A673 (cell line): ENCODE measurements around the gene MINK1. TPM values are rescaled to one million over a fixed set of nuclear protein-coding genes. Genes with fewer than 3 reads are reported as not detected.

Experiments used
- BruUV-seq: library from RNA; stranded (reverse); fragments of 400-500 nt; replicated peaks from 2 replicates; lab custom pipeline; 2021; lab: Mats Ljungman, UMichigan
- CTCF ChIA-PET: fragments of 300-600 bp; sonication (Branson Sonifier 250); formaldehyde crosslinking; loops from one replicate; lab custom pipeline; 2022; ENCODE audit warnings: antibody characterized with exemption; lab: Charles Lee
- POLR2A ChIA-PET: fragments of 300-600 bp; sonication (Branson Sonifier 250); formaldehyde crosslinking; loops from one replicate; lab custom pipeline; 2022; ENCODE audit warnings: antibody characterized with exemption; ENCODE audit not compliant: low non-redundant PET; lab: Charles Lee
- DNase-seq: peaks from one replicate; pipeline ENCODE4 v3.0.0-alpha.2; 2015; ENCODE audit warnings: low spot score
- H3K27ac ChIP-seq: fragments of 200-600 bp; sonication (generic); 2 replicates; pipeline ENCODE4 v1.5.1; 2016; ENCODE audit warnings: mixed run types, low read depth, mild to moderate bottlenecking, mixed read lengths, antibody characterized with exemption, low read length; ENCODE audit not compliant: poor library complexity, severe bottlenecking
- H3K27me3 ChIP-seq: fragments of 200-600 bp; sonication (generic); replicated peaks from 2 replicates; pipeline ENCODE4 v1.6.1; 2017; ENCODE audit warnings: mixed run types, low read depth, mild to moderate bottlenecking, mixed read lengths, antibody characterized with exemption, low read length; ENCODE audit not compliant: insufficient read depth, poor library complexity
- H3K36me3 ChIP-seq: fragments of 200-600 bp; sonication (generic); 2 replicates; pipeline ENCODE4 v1.6.1; 2016; ENCODE audit warnings: mixed run types, mild to moderate bottlenecking, mixed read lengths, antibody characterized with exemption, low read length; ENCODE audit not compliant: insufficient read depth, poor library complexity, severe bottlenecking
- H3K4me1 ChIP-seq: fragments of 200-600 bp; sonication (generic); 2 replicates; pipeline ENCODE4 v1.6.1; 2017; ENCODE audit warnings: mixed run types, mild to moderate bottlenecking, mixed read lengths, antibody characterized with exemption, low read length; ENCODE audit not compliant: insufficient read depth, poor library complexity, severe bottlenecking
- H3K4me3 ChIP-seq: fragments of 200-600 bp; sonication (generic); 2 replicates; pipeline ENCODE4 v1.5.1; 2016; ENCODE audit warnings: low read depth, mixed run types, mild to moderate bottlenecking, mixed read lengths, low read length; ENCODE audit not compliant: poor library complexity, severe bottlenecking
- H3K9me3 ChIP-seq: fragments of 200-600 bp; sonication (generic); 2 replicates; pipeline ENCODE4 v1.6.1; 2016; ENCODE audit warnings: mixed run types, low read depth, mild to moderate bottlenecking, mixed read lengths, antibody characterized with exemption, low read length; ENCODE audit not compliant: poor library complexity, severe bottlenecking
- EZH2 ChIP-seq: fragments of 200-600 bp; sonication (generic); IDR thresholded peaks from 2 replicates; pipeline ENCODE4 v1.6.1; 2017; ENCODE audit warnings: borderline replicate concordance, low read depth, mild to moderate bottlenecking, mixed read lengths, antibody characterized with exemption, low read length; ENCODE audit not compliant: poor library complexity, severe bottlenecking
- intact Hi-C: fragments of 100-400 bp; cut with micrococcal nuclease; formaldehyde crosslinking; loops from one replicate; pipeline ENCODE4 v1.10.0; 2022; ENCODE audit not compliant: unreplicated experiment
- total RNA-seq: library from RNA; stranded (reverse); gene quantifications from 2 replicates; pipeline ENCODE4 v1.2.3, GENCODE V29; 2021
- TF ChIP-seq, protein P1 (sequence below): fragments of 300-800, 200-600 bp; sonication (generic); conservative IDR thresholded peaks from 2 replicates; pipeline ENCODE4 v1.5.1; 2017; ENCODE audit warnings: low read depth, mild to moderate bottlenecking, antibody characterized with exemption, low read length, moderate library complexity, mixed read lengths

Gene MINK1
- total RNA-seq, 1 experiment from 2014 or later: 67.7 TPM

DNA sequence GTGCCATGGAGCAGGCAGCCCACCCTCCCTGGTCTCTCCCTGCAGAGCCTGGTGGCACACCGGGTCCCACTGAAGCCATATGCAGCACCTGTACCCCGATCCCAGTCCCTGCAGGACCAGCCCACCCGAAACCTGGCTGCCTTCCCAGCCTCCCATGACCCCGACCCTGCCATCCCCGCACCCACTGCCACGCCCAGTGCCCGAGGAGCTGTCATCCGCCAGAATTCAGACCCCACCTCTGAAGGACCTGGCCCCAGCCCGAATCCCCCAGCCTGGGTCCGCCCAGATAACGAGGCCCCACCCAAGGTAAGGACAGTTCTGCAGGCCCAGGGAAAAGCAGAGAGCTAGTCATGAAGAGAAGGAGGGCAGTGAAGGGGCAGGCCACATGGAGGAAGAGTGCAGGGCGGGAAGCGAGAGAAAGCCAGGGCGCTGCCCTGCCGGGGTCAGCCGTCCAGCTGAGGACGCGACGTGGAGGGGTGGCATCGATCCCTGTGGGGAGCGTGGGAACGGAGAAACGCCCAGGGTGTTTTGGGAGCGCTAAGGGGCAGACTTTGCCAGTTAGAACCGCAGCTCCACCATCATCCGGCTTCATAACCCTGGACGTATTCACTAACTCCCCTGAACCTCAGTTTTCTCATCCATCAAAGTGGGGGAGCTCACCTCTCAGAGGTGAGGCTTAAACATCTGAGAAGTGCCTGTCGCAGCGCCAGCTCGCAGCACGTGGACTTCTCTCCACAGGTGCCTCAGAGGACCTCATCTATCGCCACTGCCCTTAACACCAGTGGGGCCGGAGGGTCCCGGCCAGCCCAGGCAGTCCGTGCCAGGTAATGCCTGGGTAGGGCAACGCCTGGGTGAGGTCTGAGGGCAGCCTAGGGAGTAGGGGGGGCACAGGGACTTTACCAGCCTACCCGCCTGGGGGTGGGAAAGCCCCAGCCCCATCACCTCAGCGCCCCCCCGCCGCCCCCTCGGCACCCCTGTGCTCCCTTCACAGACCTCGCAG is 58.6 kb downstream of the MINK1 start:
- Histone ChIP-seq H3K27me3 (no peaks in the 10 kb centered on the region), H3K4me1 (no peaks in the 10 kb centered on the region), H3K4me3 (no peak overlapping the region), H3K36me3 (peaks cover 56% of the 10 kb centered on the region), H3K9me3 (no peaks in the 10 kb centered on the region), H3K27ac (no peak overlapping the region)
- TF ChIP-seq EZH2: no peak
- TF ChIP-seq, protein P1, sequence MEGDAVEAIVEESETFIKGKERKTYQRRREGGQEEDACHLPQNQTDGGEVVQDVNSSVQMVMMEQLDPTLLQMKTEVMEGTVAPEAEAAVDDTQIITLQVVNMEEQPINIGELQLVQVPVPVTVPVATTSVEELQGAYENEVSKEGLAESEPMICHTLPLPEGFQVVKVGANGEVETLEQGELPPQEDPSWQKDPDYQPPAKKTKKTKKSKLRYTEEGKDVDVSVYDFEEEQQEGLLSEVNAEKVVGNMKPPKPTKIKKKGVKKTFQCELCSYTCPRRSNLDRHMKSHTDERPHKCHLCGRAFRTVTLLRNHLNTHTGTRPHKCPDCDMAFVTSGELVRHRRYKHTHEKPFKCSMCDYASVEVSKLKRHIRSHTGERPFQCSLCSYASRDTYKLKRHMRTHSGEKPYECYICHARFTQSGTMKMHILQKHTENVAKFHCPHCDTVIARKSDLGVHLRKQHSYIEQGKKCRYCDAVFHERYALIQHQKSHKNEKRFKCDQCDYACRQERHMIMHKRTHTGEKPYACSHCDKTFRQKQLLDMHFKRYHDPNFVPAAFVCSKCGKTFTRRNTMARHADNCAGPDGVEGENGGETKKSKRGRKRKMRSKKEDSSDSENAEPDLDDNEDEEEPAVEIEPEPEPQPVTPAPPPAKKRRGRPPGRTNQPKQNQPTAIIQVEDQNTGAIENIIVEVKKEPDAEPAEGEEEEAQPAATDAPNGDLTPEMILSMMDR: no peak
- ChIA-PET POLR2A (no interaction called here), CTCF (interaction anchor here (0.6 kb wide), 1 partner anchor 181 kb away, joined by 4 read pairs; the partner anchor contains the start of gene ARRB2)
- no peak for DNase-seq
- no TSS peak for BruUV-seq
- intact Hi-C loops: no loop called here

DNA sequence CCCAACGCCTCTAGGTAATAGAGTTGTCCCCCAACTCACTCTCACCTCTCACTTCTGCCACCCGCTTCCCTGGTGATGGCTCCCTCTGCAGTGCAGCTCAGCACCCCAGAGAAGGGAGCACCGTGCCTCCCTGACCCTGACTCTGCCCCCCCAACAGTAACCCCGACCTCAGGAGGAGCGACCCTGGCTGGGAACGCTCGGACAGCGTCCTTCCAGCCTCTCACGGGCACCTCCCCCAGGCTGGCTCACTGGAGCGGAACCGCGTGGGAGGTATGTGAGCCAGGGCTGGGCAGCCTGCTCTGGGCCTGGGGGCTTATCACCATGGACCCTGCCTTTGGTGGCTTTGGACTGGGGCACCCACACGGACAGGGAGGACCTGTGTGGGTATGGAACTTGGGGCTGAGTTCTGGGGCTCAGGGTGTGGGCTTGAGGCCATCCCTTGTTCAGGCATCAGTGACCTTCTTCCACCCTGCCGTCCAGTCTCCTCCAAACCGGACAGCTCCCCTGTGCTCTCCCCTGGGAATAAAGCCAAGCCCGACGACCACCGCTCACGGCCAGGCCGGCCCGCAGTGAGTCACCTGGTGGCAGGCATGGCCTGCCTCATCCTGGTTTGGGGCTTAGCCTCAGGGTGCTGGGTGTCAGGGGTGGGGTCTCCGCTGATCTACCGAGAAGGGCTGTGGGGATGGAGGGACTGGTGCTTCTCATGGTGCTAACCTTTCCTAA is 59.5 kb downstream of the MINK1 start:
- no TSS peak for BruUV-seq
- Histone ChIP-seq H3K27ac (no peak overlapping the region), H3K4me3 (no peak overlapping the region), H3K36me3 (peaks cover 53% of the 10 kb centered on the region), H3K9me3 (no peaks in the 10 kb centered on the region), H3K4me1 (no peaks in the 10 kb centered on the region), H3K27me3 (no peaks in the 10 kb centered on the region)
- DNase-seq: no peak
- TF ChIP-seq, protein P1: no peak
- no peak for TF ChIP-seq EZH2
- CTCF ChIA-PET: no interaction called here
- POLR2A ChIA-PET: no interaction called here
- intact Hi-C loops: no loop called here

DNA sequence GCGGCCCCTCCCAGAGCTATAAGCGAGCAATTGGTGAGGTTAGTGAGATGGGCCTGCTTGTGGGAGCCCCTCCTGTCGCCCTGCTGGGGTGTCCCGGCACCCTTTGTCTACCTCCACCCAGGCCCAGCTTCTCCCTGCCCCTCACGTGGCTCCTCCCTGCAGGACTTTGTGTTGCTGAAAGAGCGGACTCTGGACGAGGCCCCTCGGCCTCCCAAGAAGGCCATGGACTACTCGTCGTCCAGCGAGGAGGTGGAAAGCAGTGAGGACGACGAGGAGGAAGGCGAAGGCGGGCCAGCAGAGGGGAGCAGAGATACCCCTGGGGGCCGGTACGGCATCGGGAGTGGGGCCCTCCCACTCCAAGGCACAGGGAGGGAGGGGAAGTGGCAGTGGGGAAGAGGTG is 60.1 kb downstream of the MINK1 start:
- no peak overlapping the region for H3K27ac ChIP-seq
- H3K27me3 ChIP-seq: no peaks in the 10 kb centered on the region
- H3K4me1 ChIP-seq: no peaks in the 10 kb centered on the region
- BruUV-seq: no TSS peak
- ChIA-PET CTCF (no interaction called here), POLR2A (no interaction called here)
- H3K4me3 ChIP-seq: no peak overlapping the region
- DNase-seq: no peak
- no peaks in the 10 kb centered on the region for H3K9me3 ChIP-seq
- intact Hi-C loops: no loop called here
- H3K36me3 ChIP-seq: peaks cover 53% of the 10 kb centered on the region
- no peak for TF ChIP-seq EZH2
- TF ChIP-seq, protein P1: no peak
